Activated T-cell treated with anti-CD3 and anti-CD28 coated beads, Interleukin-2, amount 50 U/mL, for 48 hours (primary cell): Measurements from ENCODE around the gene C17orf107.
"Not testable (repeated sequence)": the region's sequence is repeated elsewhere in the genome, so short reads cannot be mapped to it uniquely, and the experiment has no call there.

ENCODE experiments used
- DNase-seq, 2 experiments: peaks; one replicate each; pipeline ENCODE4 v3.0.0-alpha.2; 2020

The C17orf107 gene

GRCh38 chr17:4899341-4900230 is at the start of gene C17orf107:
Gene C17orf107 (plus strand): TSS chr17:4899536. CDS start chr17:4899763, 227 bp downstream.
- peak; percentile 98 for DNase-seq

DNA sequence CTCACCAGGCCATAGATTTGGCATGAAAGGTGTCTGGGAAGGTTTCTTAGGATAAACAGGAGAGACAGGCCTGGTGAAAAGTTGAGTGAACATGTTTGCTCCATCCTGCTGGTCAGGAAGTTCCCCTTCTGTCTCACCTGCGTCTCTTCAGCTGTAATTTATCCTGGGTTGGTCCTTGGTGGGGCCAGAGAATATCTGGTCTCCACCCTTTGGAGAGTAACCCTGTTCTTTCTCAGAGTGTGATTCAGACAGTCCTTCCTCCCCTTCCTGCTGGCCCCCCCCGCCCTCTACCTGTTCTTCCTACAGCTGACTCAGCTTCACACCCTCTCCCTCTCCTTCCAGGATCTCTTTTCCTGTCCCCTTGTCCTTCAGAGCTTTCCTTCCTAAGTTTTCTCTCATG is 49.1 kb upstream of the C17orf107 start:
- no peak for DNase-seq

- DNase-seq: no peak
Measured at GRCh38 chr17:4851084-4851483, 48.3 kb upstream of the C17orf107 start.

DNA sequence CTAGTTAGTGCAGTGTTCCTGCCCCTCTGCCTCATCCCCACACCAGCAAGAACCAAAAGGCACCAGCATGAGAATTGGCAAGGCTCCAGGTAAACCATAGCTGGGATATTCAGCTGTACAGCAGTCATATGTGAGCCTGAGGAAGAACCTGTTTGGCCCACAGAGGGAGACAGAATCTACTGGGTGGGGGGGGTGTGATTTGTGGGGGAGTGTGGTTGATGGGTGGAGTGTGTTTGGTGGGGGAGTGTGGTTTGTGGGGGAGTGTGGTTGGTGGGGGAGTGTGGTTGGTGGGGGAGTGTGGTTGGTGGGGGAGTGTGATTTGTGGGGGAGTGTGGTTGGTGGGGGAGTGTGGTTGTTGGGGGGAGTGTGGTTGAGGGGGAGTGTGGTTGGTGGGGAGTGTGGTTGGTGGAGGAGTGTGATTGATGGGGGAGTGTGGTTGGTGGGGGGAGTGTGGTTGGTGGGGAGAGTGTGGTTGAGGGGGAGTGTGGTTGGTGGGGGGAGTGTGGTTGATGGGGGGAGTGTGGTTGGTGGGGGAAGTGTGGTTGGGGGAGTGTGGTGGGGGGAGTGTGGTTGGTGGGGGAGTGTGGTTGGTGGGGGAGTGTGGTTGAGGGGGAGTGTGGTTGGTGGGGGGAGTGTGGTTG is 46.6 kb upstream of the C17orf107 start:
- no peak for DNase-seq

- no peak for DNase-seq
Measured at GRCh38 chr17:4853208-4853671, 46.1 kb upstream of the C17orf107 start.

DNA sequence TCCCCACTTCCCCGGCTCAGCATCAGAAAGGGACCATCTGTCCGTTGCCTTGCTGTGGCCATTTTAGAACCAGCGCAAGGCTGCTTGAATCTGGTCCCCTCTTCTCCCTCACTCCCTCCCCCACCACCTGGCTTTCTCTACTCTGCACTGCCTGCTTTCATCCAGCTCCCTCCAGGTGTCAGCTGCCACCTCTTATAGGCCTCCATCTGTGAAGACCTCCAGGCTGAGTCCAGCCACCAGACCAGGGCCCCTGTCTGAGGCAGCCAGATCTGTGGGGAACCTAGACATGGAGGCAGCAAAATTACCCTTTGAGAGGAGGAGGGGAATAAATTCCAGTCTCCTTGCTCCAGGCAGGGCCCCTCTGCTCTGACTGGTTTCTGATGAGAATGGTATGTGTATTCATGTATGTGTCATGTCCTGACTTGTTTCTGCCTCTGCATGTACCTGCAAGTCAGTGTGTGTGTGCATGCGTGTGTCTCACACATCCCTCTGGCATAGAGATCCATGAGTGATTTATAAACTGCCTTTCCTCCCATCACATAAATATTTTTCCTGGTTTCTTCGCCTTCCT is 45.1 kb upstream of the C17orf107 start:
- no peak for DNase-seq

GRCh38 chr17:4856271-4856936 is 42.9 kb upstream of the C17orf107 start:
- no peak for DNase-seq

DNA sequence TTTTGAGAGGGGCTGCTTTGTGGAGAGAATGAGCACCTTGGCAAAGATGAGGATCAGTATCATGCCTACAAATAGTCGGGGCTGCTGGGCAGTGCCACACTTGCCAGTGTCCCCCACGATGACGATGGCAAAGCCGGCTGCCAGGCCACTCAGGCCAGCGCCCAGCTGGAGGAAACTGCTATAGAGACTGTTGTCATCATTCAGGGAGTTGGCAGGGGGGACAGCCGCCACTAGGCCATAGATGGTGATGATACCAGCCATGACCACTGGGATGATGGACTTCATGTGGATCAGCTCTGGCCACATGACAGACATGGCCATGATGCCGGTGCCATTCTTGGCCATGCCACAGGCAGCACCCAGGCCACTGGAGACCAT is 42.4 kb upstream of the C17orf107 start:
- DNase-seq: no peak

- DNase-seq: not testable (repeated sequence)
Measured at GRCh38 chr17:4857347-4857746, 42.0 kb upstream of the C17orf107 start.

DNA sequence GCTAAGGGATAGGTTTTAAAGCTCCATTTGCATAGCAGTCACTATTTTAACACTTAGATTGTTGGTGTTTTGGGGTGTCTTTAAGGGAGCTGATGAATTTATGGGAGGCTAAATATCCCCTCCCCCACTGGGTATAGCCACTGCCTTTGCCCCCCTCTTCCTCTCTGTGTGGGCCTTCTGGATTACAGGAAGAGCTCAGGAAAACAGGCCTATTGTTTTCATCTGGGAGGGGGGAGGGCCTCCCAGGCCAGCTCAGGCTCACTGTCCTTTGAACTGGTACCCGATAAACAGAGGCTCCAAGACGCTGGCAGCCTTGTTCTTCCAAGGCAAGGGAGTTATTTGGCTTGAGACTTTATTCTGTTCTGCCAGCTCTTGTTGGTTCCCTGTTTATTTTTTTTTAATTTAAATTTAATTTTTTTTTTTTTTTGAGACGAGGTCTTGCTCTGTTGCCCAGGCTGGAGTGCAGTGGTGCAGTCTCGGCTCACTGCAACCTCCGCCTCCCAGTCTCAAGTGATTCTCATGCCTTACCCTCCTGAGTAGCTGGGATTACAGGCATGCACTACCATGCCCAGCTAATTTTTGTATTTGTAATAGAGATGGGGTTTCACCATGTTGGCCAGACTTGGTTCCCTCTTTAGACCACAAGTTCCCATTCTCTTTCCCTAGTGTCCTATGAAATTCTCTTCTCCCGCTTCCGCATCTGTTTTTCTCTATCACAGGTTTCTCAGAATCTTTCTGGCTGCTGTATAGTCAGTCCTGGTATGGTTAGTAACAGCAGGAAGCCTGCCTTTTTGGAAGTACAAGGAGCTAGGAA is 41.1 kb upstream of the C17orf107 start:
- no peak for DNase-seq

GRCh38 chr17:4858882-4859260 is 40.5 kb upstream of the C17orf107 start:
- no peak for DNase-seq

DNA sequence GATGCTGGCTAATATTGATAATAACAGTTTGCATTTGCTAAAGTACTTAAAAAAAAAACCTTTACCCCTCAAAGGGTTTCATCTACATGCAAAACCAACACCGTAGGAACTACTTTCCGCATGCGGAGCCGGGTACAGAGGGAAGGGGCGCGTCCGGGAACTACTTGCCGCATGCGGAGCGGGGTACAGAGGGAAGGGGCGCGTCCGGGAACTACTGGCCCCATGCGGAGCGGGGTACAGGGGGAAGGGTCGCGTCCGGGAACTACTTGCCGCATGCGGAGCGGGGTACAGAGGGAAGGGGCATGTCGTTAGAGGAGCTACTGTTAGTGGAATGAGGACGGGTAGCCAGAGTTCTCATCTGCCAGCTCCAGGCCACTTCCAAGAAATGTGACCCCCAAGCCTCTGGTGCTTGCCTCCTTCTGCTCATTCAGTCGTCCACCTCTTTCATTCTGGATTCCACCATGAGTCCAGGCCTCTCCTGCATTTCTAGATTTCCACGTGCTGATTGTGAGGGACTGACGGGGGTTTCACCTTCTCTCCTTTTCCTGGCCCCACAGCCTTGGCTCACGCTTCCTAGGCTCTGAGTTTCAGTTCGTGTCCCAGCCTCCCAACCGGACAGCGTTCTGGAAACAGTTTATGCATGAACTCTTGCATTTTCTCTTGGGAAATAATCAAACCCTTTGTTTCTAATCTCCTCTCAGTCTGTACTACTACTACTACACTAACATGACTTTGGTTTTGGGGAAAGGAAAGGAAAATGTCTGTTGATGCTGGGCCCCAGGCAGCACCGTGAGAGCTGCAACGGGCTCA is 39.3 kb upstream of the C17orf107 start:
- DNase-seq: no peak

DNA sequence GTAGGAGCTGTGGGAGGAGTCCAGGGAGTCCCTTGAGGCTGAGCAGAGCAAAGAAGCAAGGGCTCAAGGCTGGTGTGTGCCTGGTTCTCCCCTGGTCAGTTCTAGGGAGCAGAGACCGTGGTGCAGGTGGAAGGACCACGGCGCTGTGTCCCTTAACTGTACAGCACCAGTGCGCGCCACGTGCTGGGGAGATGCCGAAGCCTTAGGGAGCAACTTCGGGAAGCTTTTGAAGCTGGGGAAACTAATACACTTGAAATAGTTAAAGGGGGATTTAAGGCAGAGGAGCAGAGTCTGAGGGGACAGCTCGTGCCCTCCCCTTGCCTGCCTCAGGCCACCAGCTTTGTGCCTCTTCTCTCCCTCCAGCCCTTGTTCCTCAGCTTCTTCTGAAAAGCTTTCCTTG is 38.7 kb upstream of the C17orf107 start:
- no peak for DNase-seq

- DNase-seq: no peak
Measured at GRCh38 chr17:4861052-4861451, 38.3 kb upstream of the C17orf107 start.

GRCh38 chr17:4862720-4863119 is 36.6 kb upstream of the C17orf107 start:
- no peak for DNase-seq

DNA sequence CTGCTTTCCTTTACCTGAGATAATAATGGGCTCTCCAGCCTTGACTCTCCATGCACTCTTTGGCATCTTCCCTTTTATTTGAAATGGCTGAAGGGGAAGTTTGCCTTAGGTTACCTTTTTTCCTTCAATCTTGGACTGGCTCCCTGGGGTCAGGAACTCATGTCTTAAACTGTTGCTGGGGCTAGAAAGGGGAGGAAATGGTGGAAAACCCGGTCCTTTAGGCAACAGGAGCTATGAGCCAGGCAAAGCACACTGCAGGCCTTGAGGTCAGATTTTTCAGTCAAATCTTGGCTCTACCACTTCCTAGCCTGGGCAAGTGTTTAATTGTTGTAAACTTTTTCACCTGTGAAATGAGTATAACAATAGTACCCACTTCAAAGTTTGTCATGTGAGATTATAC is 36.0 kb upstream of the C17orf107 start:
- DNase-seq: no peak

- not testable (repeated sequence) for DNase-seq
Measured at GRCh38 chr17:4867535-4867934, 31.8 kb upstream of the C17orf107 start.

DNA sequence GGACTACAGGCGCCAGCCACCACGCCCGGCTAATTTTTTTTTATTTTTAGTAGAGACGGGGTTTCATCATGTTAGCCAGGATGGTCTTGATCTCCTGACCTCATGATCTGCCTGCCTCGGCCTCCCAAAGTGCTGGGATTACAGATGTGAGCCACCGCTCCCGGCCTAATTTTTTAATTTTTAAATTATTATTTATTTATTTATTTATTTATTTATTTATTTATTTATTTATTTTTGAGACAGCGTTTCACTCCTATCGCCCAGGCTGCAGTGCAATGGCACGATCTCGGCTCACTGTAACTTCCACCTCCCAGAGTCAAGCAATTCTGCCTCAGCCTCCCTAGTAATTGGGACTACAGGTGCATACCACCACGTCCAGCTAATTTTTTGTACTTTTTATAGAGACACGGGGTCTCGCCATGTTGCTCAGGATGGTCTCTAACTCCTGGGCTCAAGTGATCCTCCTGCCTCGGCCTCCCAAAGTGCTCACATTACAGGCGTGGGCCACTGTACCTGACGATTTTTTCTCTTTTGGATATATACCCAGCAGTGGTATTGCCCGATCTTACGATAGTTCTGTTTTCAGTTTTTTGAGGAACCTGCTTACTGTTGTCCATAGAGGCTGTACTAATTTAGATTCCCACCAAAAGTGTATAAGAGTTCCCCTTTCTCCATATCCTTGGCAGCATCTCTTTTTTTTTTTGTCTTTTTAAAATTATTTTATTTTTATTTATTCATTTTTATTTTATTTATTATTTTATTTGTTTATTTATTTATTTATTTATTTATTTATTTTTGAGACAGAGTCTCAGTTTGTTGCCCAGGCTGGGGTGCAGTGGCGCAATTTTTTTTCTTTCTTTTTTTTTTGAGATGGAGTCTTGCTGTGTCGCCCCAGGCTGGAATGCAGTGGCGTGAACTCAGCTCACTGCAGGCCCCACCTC is 30.0 kb upstream of the C17orf107 start:
- DNase-seq: not testable (repeated sequence)

- no peak for DNase-seq
Measured at GRCh38 chr17:4870855-4871254, 28.5 kb upstream of the C17orf107 start.

GRCh38 chr17:4872786-4873185 is 26.6 kb upstream of the C17orf107 start:
- DNase-seq: no peak
